ENCODE measurements around the gene UBE3A. TPM values are rescaled to one million over a fixed set of nuclear protein-coding genes. Genes with fewer than 3 reads are reported as not detected.
"Not testable (repeated sequence)": the region's sequence is repeated elsewhere in the genome, so short reads cannot be mapped to it uniquely, and the experiment has no call there.

Gene UBE3A
- 105 TPM for total RNA-seq

DNA sequence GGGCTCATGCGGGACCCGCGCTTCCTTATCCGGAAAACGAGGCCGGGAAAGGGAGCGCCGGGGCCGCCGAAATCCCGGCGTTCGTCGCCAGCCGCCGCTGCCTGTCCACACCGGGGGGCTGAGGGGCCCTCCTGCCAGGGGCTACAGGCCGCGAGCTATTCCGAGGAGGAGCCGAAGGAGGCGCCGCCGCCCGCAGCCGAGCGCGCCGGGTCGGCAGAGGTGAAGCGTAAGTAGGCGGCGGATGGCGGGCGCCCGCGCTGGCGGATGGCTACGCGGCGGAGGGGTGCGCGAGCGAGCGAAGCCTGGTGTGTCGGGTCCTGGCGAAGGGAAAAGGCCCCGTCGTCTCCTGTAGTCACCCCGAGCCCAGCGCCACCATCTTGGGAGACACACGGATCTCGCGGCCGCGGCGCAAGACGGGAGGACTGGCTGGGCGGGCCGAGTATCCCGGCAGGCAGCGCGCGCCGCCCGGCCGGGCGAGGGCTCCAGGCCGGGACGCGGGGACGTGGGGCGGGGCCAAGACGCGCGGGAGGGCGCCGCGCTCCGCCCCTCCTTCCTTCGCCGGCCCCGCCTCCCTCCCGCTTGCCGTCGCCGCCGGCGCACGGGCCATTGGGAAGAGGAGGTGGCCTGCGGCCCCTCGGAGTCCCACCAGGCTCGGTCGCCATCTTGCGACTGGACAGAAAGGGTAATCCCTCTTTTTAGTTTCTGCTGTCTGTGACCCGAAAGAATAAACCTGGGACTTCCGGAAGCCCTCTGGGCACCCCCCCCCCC, at the start of gene UBE3A:
UBE3A (minus strand) TSS at position 424 of the 768 bp plus-strand sequence. CDS start 29,917 bp downstream, outside the sequence.
- DNase-seq (ENCODE audit: low spot score) = peak; percentile 89

DNA sequence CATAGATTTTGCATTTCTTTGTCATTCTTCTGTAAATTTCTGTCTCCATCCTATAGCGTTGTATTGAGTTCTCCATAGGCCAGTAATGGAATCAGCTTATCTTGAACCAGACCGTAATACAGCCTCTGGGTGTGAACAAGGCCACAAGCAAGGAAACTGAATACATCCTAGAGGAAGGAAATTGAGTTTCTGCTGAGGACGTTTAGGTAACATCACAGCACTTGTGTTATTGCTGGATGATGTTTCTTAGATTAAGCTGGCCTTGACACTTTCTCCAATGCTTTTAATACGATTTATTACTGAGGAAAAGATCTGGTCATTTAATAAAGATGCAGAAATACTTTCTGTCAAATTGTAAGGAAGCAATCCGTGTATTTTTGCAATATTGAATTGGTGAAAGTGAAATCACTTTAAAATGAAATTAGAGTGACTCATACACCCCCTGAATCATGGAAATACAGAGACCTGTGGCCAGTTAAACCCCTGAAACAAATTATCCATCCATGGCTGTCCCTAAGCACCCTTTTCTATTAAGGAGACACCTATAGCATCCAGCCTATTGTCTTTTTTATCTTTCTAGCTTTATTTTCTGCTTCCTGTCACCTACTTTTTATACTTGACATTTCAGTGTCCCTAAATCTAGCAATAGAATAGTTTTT, 48.5 kb upstream of the UBE3A start:
- DNase-seq (ENCODE audit: low spot score) = no peak

DNA sequence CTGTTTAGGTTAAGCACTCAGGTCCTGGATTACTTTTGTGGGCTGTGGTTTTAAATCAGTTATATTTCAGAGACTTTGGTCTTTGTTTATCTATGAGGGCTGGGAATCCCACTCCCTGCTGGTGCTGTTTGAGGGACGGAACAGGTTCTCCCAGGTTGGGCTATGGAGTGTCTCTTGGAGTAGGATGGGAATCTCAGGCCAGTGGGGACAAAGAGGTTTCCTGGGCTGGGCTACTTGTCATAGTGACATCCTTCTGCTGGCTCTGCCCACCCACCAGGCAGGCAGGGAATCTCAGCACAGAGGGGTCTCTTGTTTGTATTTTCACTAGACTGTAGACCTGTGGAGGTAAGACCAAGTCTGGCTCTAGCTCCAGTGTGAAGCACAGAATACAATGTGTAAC, 47.2 kb upstream of the UBE3A start:
- DNase-seq (ENCODE audit: low spot score) = no peak

DNA sequence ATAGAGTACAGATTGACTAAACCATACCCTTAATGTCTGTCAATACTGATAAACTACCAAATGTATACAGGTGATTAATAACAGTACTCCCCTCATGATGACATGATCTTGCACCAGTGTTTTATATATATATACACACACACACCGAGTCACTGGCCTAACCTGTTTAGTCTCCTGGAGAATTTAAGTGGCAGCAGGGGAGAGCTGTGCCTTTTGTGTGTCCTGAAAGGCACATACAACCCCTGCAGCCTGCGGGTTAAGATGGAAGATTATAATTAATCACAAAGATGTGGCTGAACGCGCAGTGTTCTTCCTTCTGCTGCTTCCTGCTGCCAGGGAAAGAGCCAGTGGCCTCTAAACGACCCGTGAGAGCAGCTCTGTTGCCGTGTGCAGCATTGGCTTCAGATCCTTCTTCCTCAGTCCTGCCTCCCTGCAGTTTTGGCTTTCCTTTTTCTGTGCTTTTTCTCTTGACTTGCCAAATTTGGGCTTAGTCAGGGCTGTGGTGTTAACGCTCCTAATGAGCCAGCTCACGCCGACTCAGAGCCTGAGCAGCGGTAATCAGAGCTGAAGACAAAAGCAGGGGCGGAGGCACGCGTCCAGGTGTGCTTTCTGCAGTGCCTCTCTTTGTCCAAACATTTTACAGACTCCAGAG, 42.5 kb upstream of the UBE3A start:
- no peak for DNase-seq (ENCODE audit: low spot score)

DNA sequence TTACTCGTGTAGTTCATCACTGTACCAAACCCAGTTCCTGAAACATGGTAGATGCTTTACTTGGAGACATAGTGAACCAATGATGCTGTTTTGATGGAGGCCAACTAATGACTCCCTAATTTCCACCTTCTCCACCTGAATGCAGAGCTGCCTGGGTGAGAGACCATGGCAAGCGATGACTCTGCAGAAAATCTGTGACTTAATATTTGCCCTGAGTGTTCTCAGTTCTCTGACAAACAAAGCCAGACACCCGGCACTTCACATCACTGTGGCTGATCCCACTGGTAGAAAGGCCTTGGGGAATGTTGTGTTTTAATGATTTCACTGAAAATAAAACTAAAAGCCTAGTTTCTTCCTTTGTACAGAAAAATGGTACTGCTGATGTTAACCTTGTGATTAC, 39.5 kb upstream of the UBE3A start:
- no peak for DNase-seq (ENCODE audit: low spot score)

DNA sequence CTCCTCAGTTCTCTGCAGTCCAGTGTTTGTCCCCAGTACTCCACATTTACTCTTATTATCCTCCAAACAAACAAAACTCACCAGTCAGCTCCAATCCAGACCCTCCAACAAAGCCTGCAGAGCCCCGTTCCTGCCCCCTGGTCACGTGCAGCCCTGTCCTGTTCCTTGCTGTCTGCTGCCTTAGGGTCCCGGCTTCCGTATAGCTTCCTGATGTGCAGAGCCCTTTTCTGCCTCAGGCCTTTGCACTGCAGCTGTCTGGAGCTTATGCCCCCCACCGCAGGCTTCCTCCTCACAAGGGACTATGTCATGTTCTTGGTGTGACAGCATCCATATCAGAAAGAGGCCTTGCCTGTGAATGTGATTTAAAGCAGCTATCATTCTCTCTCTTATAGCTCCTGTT, 39.0 kb upstream of the UBE3A start:
- DNase-seq (ENCODE audit: low spot score) = no peak

DNA sequence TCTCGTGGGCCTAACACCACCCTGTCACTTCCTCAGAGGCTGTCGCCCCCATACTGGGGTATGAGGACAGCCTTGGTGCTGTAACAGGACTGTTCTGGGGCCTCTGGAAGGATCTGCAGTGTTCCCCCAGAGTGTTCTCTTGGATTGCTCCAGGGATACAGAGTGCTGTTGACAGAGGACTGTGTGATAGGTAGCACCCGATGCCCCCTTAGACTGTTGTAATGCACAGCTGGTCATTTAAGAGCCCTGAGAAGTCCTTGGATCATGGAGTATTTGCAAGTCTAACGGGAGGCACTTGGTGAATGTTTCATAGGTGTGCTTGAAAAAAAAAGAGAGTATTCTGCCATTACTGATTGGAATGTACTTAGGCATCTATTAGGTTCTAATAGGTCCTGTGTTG, 35.4 kb upstream of the UBE3A start:
- DNase-seq (ENCODE audit: low spot score) = no peak

DNA sequence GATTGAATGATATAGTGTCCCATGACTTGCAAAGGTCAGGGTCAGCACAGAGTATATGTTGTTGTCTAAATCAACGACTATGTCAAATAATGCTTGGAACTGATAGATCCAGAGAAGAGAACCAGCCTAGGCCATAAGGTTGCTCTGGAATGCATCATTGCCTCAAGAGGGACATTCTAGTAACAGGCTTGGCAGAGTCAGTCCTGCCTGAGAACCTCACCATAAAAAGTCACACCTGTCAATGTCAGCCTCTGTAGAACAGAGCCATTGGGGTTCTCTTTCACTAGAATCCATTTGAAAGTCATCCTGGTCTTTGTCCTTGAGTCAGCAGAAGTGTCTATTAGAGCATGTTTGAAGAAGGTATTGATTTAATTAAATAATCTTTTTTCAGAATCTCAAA, 31.4 kb upstream of the UBE3A start:
- no peak for DNase-seq (ENCODE audit: low spot score)

DNA sequence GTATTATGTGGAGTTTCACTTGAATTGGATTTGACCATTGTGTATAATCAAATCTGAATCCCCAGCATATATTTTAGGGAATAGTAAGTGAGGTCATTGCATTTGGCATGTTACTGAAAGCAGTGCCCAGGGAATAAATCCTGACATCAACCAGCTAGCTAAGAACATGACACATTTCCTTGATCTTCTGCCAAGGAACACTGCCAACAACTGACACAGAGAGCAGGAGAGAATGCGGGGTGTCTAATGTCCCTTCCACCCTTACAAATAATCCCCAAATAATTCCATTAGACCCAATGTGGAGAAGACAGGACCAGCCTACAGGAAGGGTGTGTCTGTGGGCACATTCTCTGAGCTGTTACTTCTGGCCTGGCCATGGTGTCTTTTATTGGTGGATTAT, 30.6 kb upstream of the UBE3A start:
- peak; percentile 46 for DNase-seq (ENCODE audit: low spot score)

DNA sequence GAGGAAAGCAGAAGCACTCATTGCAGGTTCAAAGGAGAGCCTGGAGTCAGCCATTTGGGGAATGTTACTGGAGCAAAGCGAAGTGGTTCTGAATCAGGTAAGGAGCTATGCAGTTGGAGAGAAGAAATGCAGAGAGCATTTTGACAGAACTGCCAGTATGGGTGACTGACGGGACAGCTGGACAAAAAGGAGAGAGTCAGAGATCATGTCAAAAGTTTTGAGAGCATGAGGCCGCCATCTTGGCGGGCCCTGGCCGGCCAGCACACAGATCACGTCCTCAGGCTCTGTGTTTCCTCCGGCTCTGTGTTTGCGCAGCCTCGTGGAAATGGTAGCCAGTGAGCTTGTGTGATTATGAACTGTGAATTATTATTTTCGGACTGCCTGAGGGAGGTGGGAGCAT, 29.8 kb upstream of the UBE3A start:
- DNase-seq (ENCODE audit: low spot score) = no peak

DNA sequence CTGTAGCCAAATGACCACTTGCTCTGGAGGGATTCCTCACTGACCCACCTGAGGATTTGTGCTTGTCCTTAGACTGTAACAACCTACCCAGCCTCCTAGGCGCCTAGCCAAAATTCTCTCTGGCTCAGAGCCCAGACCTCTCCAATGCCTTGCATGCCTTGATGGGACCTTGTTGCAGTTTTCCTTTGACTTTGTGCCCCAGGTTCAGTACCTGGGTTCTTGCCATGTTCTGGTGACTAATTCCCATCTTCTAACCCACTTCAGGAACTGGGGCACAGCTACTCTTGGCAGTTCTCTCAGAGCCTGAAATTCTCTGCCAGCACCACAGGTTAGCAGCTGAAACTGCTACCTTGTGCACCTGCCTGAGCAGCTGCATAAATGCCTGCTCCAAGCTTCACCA, 27.0 kb upstream of the UBE3A start:
- DNase-seq (ENCODE audit: low spot score) = peak; percentile 70

DNA sequence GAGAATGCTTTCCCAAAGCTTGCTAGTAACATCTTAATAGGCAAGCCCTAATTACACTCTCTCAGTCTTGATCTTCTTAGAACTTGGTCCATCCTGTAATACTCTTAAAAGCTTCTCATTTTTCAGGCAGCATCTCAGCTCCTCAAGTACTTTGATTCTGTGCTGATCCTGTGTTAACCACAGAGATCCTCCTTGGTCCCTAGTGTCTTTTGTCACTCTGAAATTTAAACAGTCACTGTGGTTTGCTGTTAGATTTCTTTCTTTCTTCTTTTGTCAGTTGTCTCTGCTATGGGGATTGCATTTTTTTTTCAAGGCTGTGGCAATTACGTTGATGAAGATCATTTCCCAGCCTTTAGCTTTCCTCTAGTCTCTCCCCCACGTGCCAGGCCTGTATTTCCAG, 26.0 kb upstream of the UBE3A start:
- DNase-seq (ENCODE audit: low spot score) = no peak

DNA sequence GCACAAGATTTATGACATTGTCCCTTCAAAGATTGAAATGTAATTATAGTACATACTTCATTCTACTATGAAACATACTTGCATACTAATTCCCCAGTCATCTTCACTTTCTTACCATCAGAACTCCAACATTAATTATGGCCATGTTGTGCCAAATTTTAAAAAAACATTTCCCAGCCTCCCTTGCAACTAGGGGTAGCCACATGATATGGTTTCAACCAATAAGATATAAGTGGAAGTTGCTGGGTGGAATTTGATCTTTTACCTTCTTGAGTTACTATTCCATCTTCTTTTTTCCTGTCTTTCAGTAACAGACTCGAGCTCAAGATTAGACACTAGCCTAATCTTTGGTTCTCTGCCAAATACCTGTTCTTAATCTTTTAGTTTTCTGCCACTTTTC, 25.6 kb upstream of the UBE3A start:
- no peak for DNase-seq (ENCODE audit: low spot score)

DNA sequence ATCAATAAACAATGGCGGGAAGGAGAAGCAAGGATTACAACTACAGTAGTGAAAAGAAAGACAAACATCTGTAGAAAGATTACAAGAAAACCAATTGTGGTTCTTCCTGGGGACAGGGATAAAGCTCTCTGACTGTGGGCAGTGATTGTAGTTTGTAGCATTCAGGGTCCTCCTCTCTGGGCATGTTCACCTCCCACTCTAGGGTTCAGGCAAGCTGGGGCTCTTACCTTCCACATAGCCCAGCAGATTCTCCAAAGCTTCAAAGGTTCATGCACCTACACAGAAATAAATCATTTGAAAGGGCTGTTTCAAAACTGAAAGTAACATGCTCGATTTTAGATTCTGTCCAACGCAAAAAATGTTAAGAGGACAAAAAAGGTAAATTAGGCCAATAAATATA, 17.4 kb upstream of the UBE3A start:
- DNase-seq (ENCODE audit: low spot score) = no peak

DNA sequence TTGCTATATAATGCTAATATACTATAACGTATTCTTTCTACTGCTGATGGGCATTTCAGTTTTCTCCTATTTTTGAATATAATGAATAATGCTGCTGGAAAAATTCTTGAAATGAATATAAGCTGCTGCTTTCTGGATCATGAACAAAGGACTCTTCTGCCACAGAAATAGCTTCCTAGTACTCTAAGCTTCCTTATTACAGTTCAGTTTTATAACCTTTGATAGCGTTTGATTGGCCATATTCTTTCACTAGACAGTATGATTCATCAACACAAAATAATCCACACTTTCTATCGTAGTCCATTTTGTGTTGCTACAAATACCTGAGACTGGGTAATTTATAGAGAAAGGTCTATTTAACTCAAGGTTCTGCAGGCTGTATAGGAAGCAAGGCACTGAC, 16.4 kb upstream of the UBE3A start:
- DNase-seq (ENCODE audit: low spot score) = no peak

DNA sequence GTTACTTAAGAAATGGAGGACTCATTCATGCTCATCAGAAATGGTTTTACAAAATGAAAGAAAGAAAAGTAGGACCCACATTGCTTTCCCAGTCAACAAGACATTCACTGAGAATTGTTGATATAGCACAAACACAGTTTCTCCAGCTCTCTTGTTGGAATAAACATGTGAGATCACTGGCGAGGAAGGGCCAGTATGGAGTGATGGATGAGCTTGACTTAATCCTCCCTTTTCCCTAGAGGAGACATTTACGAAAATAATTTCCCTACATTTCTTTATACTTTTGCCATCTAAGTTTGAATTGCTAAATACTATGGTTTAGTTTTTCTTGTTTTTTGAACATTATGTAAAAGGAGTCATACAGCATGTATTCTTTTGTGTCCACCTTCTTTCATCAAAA, 15.9 kb upstream of the UBE3A start:
- DNase-seq (ENCODE audit: low spot score) = no peak

DNA sequence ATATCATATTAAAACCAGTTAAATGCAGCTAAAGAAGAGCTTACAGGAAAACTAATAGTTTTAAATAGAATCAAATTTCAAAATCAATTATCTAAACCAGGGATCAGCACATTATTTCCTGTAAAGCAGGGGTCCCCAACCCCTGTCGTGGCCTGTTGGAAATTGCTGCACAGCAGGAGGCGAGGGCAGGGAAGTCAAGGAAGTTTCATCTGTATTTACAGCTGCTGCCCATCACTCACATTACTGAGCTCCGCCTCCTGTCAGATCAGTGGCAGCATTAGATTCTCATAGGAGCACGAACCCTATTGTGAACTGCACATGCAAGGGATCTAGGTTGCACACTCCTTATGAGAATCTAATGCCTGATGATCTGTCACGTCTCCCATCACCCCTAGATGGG, 14.4 kb upstream of the UBE3A start:
- not testable (repeated sequence) for DNase-seq (ENCODE audit: low spot score)

DNA sequence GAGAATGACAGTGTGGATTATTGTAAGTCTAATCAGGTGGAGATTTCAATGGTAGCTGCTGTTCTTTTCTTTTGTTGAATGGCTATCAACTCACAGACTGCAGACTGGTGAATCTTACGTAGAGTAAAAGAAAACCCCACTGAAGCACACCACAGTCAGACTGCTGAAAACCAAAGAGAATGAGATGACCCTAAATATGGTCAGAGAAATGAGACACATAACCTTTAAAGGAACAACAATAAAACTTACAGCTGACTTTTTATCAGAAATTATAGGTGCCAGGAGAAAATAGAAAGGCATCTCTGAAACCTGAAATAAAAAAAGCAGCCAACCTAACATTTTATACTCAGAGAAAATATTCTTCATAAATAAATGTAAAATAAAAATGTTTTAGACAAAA, 12.7 kb upstream of the UBE3A start:
- no peak for DNase-seq (ENCODE audit: low spot score)

DNA sequence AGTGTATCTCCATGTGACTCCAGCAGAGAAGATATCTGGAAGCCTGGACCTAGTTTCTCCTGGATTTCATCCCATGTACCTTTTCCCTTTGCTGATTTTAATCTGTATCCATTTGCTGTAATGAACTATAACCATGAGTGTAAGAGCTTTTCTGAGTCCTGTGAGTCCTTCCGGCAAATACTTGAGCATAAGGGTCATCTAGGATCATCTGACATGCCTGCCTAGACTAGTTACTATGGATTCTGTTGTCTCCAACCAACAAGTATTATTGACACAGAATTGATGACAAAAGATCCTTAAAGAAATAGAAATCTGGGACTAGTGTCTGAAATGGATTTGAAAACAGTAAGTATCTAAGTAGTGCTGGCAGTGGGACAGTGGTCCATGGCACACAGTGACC, 11.3 kb upstream of the UBE3A start:
- no peak for DNase-seq (ENCODE audit: low spot score)

DNA sequence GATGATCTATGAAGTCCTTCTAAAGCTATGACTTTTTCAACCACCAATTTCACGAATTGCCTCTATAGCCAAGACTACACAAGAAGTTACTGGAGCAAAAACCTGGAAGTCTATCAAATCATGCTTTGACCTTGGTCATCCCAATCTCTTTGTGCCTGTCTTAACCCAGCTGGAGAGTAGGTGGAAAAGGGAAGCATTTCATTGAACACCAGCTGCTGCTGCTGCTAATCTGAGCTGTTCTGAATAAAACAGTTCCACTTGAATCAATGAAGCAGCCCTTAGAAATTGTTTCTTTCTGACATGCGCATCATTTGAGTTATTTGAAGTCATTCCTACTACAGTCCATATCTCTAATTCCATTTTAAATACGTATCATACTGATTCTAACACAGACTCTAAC, 7.3 kb upstream of the UBE3A start:
- no peak for DNase-seq (ENCODE audit: low spot score)

DNA sequence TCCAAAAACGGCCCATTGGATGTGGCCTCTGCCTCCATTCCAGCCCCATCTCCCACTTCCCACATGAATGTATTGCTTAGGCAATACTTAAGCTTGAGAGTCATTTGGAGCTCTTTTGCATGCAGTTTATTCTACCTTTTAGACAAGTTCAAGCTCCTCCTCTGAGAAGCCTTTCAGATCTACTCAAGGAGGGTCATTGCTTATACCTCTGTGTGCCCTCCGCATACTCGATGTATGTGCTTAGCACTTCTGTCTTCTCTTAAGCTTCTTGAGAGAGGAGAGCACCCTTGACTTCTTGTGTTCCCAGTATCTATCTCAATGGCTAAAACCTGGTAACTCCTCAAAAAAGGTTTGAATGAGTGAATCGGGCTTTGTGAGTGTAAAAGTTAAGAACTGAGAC, 6.6 kb upstream of the UBE3A start:
- no peak for DNase-seq (ENCODE audit: low spot score)

DNA sequence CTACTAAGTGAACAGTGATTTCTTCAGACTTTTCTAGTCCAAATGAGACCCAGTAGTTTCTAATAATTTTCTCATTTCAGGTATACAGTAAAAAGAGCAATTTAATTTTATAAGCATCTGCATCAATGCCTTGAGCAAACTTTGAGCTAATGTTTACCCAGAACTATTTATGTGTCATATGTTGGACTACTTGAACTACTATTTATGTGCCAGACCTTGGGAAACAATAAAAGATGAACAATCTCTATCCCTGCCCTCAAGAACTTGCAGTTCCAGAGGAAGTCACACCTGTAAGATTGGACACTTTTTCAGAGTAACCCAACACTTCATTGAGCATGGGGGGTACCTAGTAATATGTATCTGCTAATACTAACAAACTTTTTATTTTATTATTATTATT, 2.3 kb upstream of the UBE3A start:
- no peak for DNase-seq (ENCODE audit: low spot score)

DNA sequence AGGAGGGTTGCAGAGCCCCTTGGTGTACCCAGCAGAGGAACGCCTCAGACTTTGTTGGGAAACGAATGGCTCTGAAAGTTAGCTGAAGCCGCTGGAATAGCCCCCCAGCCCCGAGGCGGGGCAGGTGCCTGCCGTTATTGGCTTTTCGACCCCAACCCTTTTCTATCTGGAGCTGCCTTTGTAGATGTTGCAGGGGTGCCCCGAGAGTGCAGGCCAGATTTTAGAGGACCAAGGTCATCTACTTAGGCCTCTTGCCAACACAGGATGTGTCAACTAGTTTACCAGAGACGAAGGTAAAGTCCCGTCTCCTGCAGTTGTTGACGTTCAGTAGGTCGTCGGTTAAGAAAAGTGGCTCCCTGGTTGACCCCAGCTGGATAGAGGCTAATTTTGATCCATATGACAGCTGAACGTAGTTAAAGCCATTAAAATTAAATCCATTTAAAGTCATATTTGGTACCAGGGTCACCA, 579 bp upstream of the UBE3A start:
- peak; percentile 18 for DNase-seq (ENCODE audit: low spot score)

All from mucosa of gallbladder (tissue), 1 donor.